ENCODE data around the gene GPR146.

GPR146 gene

GRCh38 chr7:1052031-1052818, 7.9 kb downstream of the GPR146 start:
- Histone ChIP-seq H3K9me3 (ENCODE audit: insufficient read depth, low read length) (no peaks in the 10 kb centered on the region), H3F3A (ENCODE audit: insufficient read depth) (no peaks in the 10 kb centered on the region), H4K20me1 (ENCODE audit: low read depth, low read length) (0 out of 2 replicates have a peak, but pooled peaks cover 4% of the 10 kb centered on the region), H3K4me3 (ENCODE audit: insufficient read depth, low read length, poor library complexity, severe bottlenecking) (no peak overlapping the region), H3K27me3 (ENCODE audit: low read length) (no peaks in the 10 kb centered on the region), H3K79me2 (ENCODE audit: insufficient read depth, low read length) (no peaks in the 10 kb centered on the region), H3K36me3 (ENCODE audit: low read length) (no peaks in the 10 kb centered on the region), H3K9ac (ENCODE audit: low read length) (no peak overlapping the region), H3K9me2 (replicated peaks; ENCODE audit: insufficient read depth, low read length) (no peaks in the 10 kb centered on the region), H3K4me2 (ENCODE audit: low read depth, low read length, poor library complexity, severe bottlenecking) (no peak overlapping the region), H2AFZ (ENCODE audit: low read depth, low read length, severe bottlenecking) (no peak overlapping the region), H3K27ac (ENCODE audit: low read depth, low read length) (no peak overlapping the region)
- TF ChIP-seq CTCF (IDR thresholded peaks at IDR 0.05; ENCODE audit: insufficient read depth, low read length, poor library complexity, severe bottlenecking) (no peak), EZH2phosphoT487 (conservative IDR thresholded peaks at IDR 0.05; ENCODE audit: low read length) (no peak)

DNA sequence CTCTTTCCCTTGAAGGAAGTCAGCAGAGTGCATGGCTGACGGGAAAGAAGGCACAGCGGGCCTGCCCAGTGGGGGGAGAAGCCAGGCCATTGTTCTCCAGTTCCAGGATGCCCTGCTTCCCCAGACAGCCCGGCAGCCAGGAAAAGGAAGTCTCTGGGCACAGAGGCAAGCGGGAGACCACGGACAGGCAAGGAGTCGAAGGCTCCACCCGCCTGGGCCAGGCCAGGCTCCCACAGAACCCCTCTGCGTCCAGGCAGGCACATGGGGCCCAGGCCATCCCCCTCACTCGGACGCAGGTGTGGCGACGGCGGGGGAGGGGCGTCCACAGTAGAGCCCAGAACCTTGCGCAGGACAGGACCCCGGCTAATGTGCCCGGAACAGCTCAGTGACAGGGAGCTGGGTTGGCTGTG, 8.7 kb downstream of the GPR146 start:
- Histone ChIP-seq H3K9me2 (replicated peaks; ENCODE audit: insufficient read depth, low read length) (no peaks in the 10 kb centered on the region), H3K4me3 (ENCODE audit: insufficient read depth, low read length, poor library complexity, severe bottlenecking) (no peak overlapping the region), H3K9me3 (ENCODE audit: insufficient read depth, low read length) (no peaks in the 10 kb centered on the region), H3K27me3 (ENCODE audit: low read length) (no peaks in the 10 kb centered on the region), H3K27ac (ENCODE audit: low read depth, low read length) (no peak overlapping the region), H3K4me2 (ENCODE audit: low read depth, low read length, poor library complexity, severe bottlenecking) (no peak overlapping the region), H3F3A (ENCODE audit: insufficient read depth) (no peaks in the 10 kb centered on the region), H3K79me2 (ENCODE audit: insufficient read depth, low read length) (no peaks in the 10 kb centered on the region), H3K36me3 (ENCODE audit: low read length) (no peaks in the 10 kb centered on the region), H4K20me1 (ENCODE audit: low read depth, low read length) (0 out of 2 replicates have a peak, but pooled peaks cover 4% of the 10 kb centered on the region), H3K9ac (ENCODE audit: low read length) (no peak overlapping the region), H2AFZ (ENCODE audit: low read depth, low read length, severe bottlenecking) (no peak overlapping the region)
- no peak for TF ChIP-seq CTCF (IDR thresholded peaks at IDR 0.05; ENCODE audit: insufficient read depth, low read length, poor library complexity, severe bottlenecking)
- no peak for TF ChIP-seq EZH2phosphoT487 (conservative IDR thresholded peaks at IDR 0.05; ENCODE audit: low read length)

DNA sequence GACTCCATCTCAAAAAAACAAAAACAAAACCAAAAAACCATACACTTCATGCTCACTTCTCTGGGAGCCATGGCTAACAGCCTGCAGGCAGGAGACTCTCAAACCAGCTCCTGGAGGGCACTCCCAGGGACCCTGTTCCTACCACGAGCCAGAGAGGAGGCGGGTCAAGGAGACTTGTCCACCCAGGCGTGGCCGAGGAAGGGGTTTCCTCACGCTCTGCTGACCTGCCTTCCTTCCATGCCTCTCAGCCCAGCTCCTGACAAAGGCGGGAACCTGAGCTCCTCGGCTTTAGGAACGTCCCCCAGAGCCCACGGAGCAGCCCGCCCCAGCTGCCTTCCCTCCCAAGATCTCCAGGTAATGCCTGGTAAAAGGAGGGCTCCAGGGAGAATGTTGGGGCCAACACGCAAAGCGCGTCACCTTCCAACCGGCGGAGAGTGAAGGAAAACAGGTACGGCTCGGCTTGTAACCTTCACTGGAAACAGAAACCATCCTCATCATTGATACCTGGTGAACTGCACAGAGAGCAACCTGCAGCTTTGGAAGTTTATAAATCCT, 9.5 kb downstream of the GPR146 start:
- H3F3A ChIP-seq (ENCODE audit: insufficient read depth): no peaks in the 10 kb centered on the region
- H3K9me2 ChIP-seq (replicated peaks; ENCODE audit: insufficient read depth, low read length): no peaks in the 10 kb centered on the region
- H3K27ac ChIP-seq (ENCODE audit: low read depth, low read length): no peak overlapping the region
- H2AFZ ChIP-seq (ENCODE audit: low read depth, low read length, severe bottlenecking): no peak overlapping the region
- no peaks in the 10 kb centered on the region for H3K9me3 ChIP-seq (ENCODE audit: insufficient read depth, low read length)
- H3K4me3 ChIP-seq (ENCODE audit: insufficient read depth, low read length, poor library complexity, severe bottlenecking): no peak overlapping the region
- no peaks in the 10 kb centered on the region for H3K27me3 ChIP-seq (ENCODE audit: low read length)
- H4K20me1 ChIP-seq (ENCODE audit: low read depth, low read length): 0 out of 2 replicates have a peak, but pooled peaks cover 4% of the 10 kb centered on the region
- H3K79me2 ChIP-seq (ENCODE audit: insufficient read depth, low read length): no peaks in the 10 kb centered on the region
- no peaks in the 10 kb centered on the region for H3K36me3 ChIP-seq (ENCODE audit: low read length)
- no peak overlapping the region for H3K4me2 ChIP-seq (ENCODE audit: low read depth, low read length, poor library complexity, severe bottlenecking)
- H3K9ac ChIP-seq (ENCODE audit: low read length): no peak overlapping the region
- TF ChIP-seq CTCF (IDR thresholded peaks at IDR 0.05; ENCODE audit: insufficient read depth, low read length, poor library complexity, severe bottlenecking) (no peak), EZH2phosphoT487 (conservative IDR thresholded peaks at IDR 0.05; ENCODE audit: low read length) (no peak)
